Liver (tissue), 9 donors: Measurements from ENCODE around the gene ADRA2B. TPM values are rescaled to one million over a fixed set of nuclear protein-coding genes. Genes with fewer than 3 reads are reported as not detected.

Experiments used
- DNase-seq: peaks from one replicate; pipeline ENCODE4 v3.0.0-alpha.2; 2017; ENCODE audit warnings: low spot score
- H3K27ac ChIP-seq, 2 donors: one replicate each; pipeline ENCODE4 v1.7.0; 2013; ENCODE audit warnings: inconsistent platforms in 2 of 2, low read length in 2 of 2, control low read depth in 1 of 2, low read depth in 1 of 2, mild to moderate bottlenecking in 1 of 2
- H3K27me3 ChIP-seq, 4 donors: one replicate each; pipeline versions ENCODE4 v1.6.1 to v1.7.0; 2013; ENCODE audit warnings: low read length in 3 of 4, inconsistent platforms in 1 of 4, mild to moderate bottlenecking in 1 of 4, moderate library complexity in 1 of 4; ENCODE audit not compliant: control insufficient read depth in 4 of 4, insufficient read depth in 4 of 4
- H3K36me3 ChIP-seq, 4 donors: one replicate each; pipeline versions ENCODE4 v1.6.1 to v1.7.0; 2013; ENCODE audit warnings: low read length in 3 of 4, mild to moderate bottlenecking in 3 of 4, low read depth in 1 of 4, moderate library complexity in 1 of 4; ENCODE audit not compliant: control insufficient read depth in 4 of 4, insufficient read depth in 3 of 4
- H3K4me1 ChIP-seq, 4 donors: one replicate each; pipeline versions ENCODE4 v1.6.1 to v1.7.0; 2013; ENCODE audit warnings: low read length in 3 of 4, mild to moderate bottlenecking in 3 of 4, moderate library complexity in 1 of 4; ENCODE audit not compliant: control insufficient read depth in 4 of 4, insufficient read depth in 4 of 4
- H3K4me3 ChIP-seq, 3 donors: one replicate each; pipeline versions ENCODE4 v1.6.1 to v1.7.0; 2013; ENCODE audit warnings: low read length in 3 of 3, control low read depth in 1 of 3, low read depth in 1 of 3, mild to moderate bottlenecking in 1 of 3
- H3K9ac ChIP-seq, 2 donors: one replicate each; pipeline ENCODE4 v1.7.0; 2013; ENCODE audit warnings: low read length in 2 of 2, mild to moderate bottlenecking in 2 of 2, moderate library complexity in 2 of 2, control low read depth in 1 of 2, low read depth in 1 of 2
- H3K9me3 ChIP-seq, 4 donors: one replicate each; pipeline versions ENCODE4 v1.6.1 to v1.7.0; 2013; ENCODE audit warnings: low read length in 3 of 4; ENCODE audit not compliant: control insufficient read depth in 4 of 4
- CTCF ChIP-seq: fragments of 150-350 bp; IDR thresholded peaks from 2 replicates; pipeline ENCODE4 v1.5.1; 2017; ENCODE audit warnings: improper control_type of control experiment, low read depth, low read length; ENCODE audit not compliant: missing input control
- EGR1 ChIP-seq, 2 donors: IDR thresholded peaks; 2 replicates each; pipeline ENCODE4 v1.6.1; 2016 to 2018; ENCODE audit warnings: antibody characterized with exemption in 2 of 2, low read depth in 2 of 2
- FOXA1 ChIP-seq: IDR thresholded peaks from 2 replicates; pipeline ENCODE4 v1.6.1; 2016; ENCODE audit warnings: antibody characterized with exemption
- FOXA2 ChIP-seq: IDR thresholded peaks from 2 replicates; pipeline ENCODE4 v1.6.1; 2016; ENCODE audit warnings: antibody characterized with exemption
- GABPA ChIP-seq, 2 donors: IDR thresholded peaks in 1 of 2; conservative IDR thresholded peaks in 1 of 2; 2 replicates each; pipeline ENCODE4 v1.6.1; 2016; ENCODE audit warnings: antibody characterized with exemption in 2 of 2, mild to moderate bottlenecking in 1 of 2, moderate library complexity in 1 of 2
- HNF4A ChIP-seq, 2 donors: conservative IDR thresholded peaks; 2 replicates each; pipeline ENCODE4 v1.6.1; 2016; ENCODE audit warnings: antibody characterized with exemption in 2 of 2, mild to moderate bottlenecking in 2 of 2
- HNF4G ChIP-seq: IDR thresholded peaks from 2 replicates; pipeline ENCODE4 v1.6.1; 2016; ENCODE audit warnings: antibody characterized with exemption
- JUND ChIP-seq, 2 donors: IDR thresholded peaks; 2 replicates each; pipeline ENCODE4 v1.6.1; 2016; ENCODE audit warnings: antibody characterized with exemption in 2 of 2
- MAX ChIP-seq: IDR thresholded peaks from 2 replicates; pipeline ENCODE4 v1.6.1; 2016; ENCODE audit warnings: antibody characterized with exemption
- NR2F2 ChIP-seq: IDR thresholded peaks from 2 replicates; pipeline ENCODE4 v1.6.1; 2016; ENCODE audit warnings: antibody characterized with exemption
- RAD21 ChIP-seq, 2 donors: IDR thresholded peaks; 2 replicates each; pipeline ENCODE4 v1.6.1; 2016; ENCODE audit warnings: antibody characterized with exemption in 2 of 2, mild to moderate bottlenecking in 2 of 2
- RXRA ChIP-seq, 2 donors: IDR thresholded peaks; 2 replicates each; pipeline ENCODE4 v1.6.1; 2017 to 2018; ENCODE audit warnings: antibody characterized with exemption in 2 of 2, mild to moderate bottlenecking in 1 of 2
- SP1 ChIP-seq: IDR thresholded peaks from 2 replicates; pipeline ENCODE4 v1.6.1; 2018; ENCODE audit warnings: antibody characterized with exemption, mild to moderate bottlenecking
- TAF1 ChIP-seq: conservative IDR thresholded peaks from 2 replicates; pipeline ENCODE4 v1.6.1; 2016; ENCODE audit warnings: antibody characterized with exemption, mild to moderate bottlenecking
- YY1 ChIP-seq: IDR thresholded peaks from 2 replicates; pipeline ENCODE4 v1.6.1; 2016; ENCODE audit warnings: antibody characterized with exemption, mild to moderate bottlenecking
- ZBTB33 ChIP-seq: IDR thresholded peaks from 2 replicates; pipeline ENCODE4 v1.6.1; 2016; ENCODE audit warnings: antibody characterized with exemption
- WGBS: extraction: QIAGEN DNeasy Blood & Tissue Kit; methylation state at CpG from one replicate; pipeline ENCODE4 v1.1.7; 2013; 5-methylcytosine and 5-hydroxymethylcytosine counted together
- polyA plus RNA-seq, 2 donors: library from polyadenylated mRNA; stranded (reverse) in 1 of 2; unstranded in 1 of 2; fragments of 200-250 nt in 1 of 2; fragments of >200 nt in 1 of 2; fragmentation: Nextera tagmentation in 1 of 2; extraction: Ambion mirVana in 1 of 2; gene quantifications; one replicate each; pipeline versions ENCODE4 v1.2.1 to v1.2.3, GENCODE V29; 2013 to 2015
- total RNA-seq, 2 donors: library from RNA; depleted of rRNA; stranded (reverse); fragments of >200 nt; gene quantifications; one replicate each; pipeline ENCODE4 v1.2.3, GENCODE V29; 2014
- TF ChIP-seq, protein P1 (sequence below): IDR thresholded peaks from 2 replicates; pipeline ENCODE4 v1.6.1; 2016; ENCODE audit warnings: antibody characterized with exemption, mild to moderate bottlenecking
- TF ChIP-seq, protein P2 (sequence below): IDR thresholded peaks from 2 replicates; pipeline ENCODE4 v1.6.1; 2016; ENCODE audit warnings: antibody characterized with exemption
- donor health status: healthy.
- donor health status: healthy.
- donor health status: healthy.
- donor health status: healthy.
- donor health status: healthy.

Gene ADRA2B
- total and polyA plus RNA-seq, 4 donors, result 1.3 to 8.6 (median 3.0) TPM

- Histone ChIP-seq H3K27ac (no peak overlapping the region), H3K27me3 (peaks cover 0 to 2% (median 0%) of the 10 kb centered on the region in 4 donors), H3K4me1 (peaks cover 0 to 3% (median under 1%) of the 10 kb centered on the region in 4 donors), H3K36me3 (no peaks in the 10 kb centered on the region), H3K9me3 (peaks cover 0 to 10% (median 5%) of the 10 kb centered on the region in 4 donors), H3K4me3 (no peak overlapping the region), H3K9ac (no peak overlapping the region)
- no peak for TF ChIP-seq HNF4G
- TF ChIP-seq HNF4A (conservative IDR thresholded peaks at IDR 0.05), result no peak
- TF ChIP-seq, protein P1, sequence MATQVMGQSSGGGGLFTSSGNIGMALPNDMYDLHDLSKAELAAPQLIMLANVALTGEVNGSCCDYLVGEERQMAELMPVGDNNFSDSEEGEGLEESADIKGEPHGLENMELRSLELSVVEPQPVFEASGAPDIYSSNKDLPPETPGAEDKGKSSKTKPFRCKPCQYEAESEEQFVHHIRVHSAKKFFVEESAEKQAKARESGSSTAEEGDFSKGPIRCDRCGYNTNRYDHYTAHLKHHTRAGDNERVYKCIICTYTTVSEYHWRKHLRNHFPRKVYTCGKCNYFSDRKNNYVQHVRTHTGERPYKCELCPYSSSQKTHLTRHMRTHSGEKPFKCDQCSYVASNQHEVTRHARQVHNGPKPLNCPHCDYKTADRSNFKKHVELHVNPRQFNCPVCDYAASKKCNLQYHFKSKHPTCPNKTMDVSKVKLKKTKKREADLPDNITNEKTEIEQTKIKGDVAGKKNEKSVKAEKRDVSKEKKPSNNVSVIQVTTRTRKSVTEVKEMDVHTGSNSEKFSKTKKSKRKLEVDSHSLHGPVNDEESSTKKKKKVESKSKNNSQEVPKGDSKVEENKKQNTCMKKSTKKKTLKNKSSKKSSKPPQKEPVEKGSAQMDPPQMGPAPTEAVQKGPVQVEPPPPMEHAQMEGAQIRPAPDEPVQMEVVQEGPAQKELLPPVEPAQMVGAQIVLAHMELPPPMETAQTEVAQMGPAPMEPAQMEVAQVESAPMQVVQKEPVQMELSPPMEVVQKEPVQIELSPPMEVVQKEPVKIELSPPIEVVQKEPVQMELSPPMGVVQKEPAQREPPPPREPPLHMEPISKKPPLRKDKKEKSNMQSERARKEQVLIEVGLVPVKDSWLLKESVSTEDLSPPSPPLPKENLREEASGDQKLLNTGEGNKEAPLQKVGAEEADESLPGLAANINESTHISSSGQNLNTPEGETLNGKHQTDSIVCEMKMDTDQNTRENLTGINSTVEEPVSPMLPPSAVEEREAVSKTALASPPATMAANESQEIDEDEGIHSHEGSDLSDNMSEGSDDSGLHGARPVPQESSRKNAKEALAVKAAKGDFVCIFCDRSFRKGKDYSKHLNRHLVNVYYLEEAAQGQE, result no peak
- TF ChIP-seq YY1, result no peak
- no peak for TF ChIP-seq RAD21 (IDR thresholded peaks at IDR 0.05)
- TF ChIP-seq, protein P2, sequence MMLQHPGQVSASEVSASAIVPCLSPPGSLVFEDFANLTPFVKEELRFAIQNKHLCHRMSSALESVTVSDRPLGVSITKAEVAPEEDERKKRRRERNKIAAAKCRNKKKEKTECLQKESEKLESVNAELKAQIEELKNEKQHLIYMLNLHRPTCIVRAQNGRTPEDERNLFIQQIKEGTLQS, result no peak
- no peak for TF ChIP-seq EGR1 (IDR thresholded peaks at IDR 0.05; ENCODE audit: low read depth in 2 of 2)
- no peak for TF ChIP-seq MAX
- no peak for TF ChIP-seq JUND (IDR thresholded peaks at IDR 0.05)
- TF ChIP-seq ZBTB33, result no peak
- TF ChIP-seq CTCF, result no peak
- no peak for TF ChIP-seq FOXA2
- no peak for TF ChIP-seq FOXA1
- TF ChIP-seq RXRA (IDR thresholded peaks at IDR 0.05), result no peak
- no peak for TF ChIP-seq GABPA (IDR thresholded peaks at IDR 0.05 in 1 of 2, conservative IDR thresholded peaks at IDR 0.05 in 1 of 2)
- TF ChIP-seq TAF1, result no peak
- no peak for TF ChIP-seq NR2F2
- TF ChIP-seq SP1, result no peak
- DNase-seq, result no peak
- 96% methylated on average over 8 of the region's 8 CpGs for WGBS
Measured at GRCh38 chr2:96105994-96106715, 10.2 kb downstream of the ADRA2B start.
